HG03060 (cell line): Measurements from ENCODE around the gene EFNA2.

Experiments
- ATAC-seq: cut with Tn5 transposase; IDR thresholded peaks from one replicate; pipeline ENCODE4 v1.9.1; 2021; ENCODE audit warnings: low read depth, moderate number of reproducible peaks; ENCODE audit not compliant: unreplicated experiment

EFNA2 gene

DNA sequence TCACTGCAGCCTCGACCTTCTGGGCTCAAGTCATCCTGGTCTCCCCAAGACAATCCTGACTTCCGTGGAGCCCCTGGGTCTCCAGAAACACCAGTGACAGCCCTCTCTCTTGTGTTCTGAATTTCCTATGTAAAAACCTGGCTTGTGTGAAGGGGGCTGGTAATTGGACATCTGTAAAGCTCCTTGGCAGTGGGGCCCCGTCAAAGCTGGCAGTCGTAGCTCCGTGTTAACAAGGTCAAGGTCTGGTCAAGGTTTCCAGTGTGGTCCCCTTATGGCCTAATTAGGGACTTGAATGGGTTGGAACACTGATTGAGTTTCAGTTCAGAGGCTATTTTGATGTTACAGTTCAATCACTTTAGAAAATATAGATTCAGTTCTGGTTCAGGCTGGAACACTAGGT, 65.2 kb downstream of the EFNA2 start:
- ATAC-seq: no peak
